Measurements from ENCODE around the gene RUBCN.
A peak's percentile ranks its signal among the peaks of the same experiment; 100 is the strongest.
"Not testable (repeated sequence)": the region's sequence is repeated elsewhere in the genome, so short reads cannot be mapped to it uniquely, and the experiment has no call there.

The RUBCN gene

DNA sequence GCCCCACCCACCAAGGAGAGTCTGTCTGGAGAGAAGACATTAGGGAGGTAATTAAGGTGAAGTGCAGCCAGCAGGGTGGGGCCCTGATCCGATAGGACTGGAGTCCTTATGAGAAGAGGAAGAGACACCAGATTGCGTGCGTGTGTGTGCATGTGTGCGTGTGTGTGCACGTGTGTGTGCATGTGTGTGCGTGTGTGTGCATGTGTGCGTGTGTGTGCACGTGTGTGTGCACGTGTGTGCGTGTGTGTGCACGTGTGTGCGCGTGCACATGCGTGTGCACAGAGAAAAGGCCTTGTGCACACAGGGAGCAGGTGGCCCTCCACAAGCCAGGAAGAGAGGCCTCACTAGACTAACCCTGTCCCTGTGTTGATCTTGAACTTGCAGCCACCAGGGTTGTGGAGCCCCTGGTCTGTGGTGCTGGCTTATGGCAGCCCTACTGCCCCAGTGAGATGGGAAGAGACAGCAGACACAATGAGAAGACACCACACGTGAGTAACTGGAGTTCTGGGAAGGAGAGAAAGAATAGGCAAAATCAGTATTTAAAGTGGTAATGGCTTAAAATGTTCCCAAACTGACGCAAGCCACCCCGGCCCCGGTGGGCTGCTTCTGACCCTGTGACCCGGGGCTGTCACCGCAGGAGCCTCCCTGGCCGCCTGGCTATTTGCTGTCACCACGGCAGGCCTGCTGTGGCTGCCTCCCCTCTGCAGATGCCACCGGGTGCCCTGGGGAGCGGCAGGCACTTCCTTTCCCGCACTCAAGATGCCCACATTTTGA, 73.2 kb downstream of the RUBCN start:
- not testable (repeated sequence) for DNase-seq (ENCODE audit: low read depth); H3K4me3 ChIP-seq (ENCODE audit: low read depth, low read length)

DNA sequence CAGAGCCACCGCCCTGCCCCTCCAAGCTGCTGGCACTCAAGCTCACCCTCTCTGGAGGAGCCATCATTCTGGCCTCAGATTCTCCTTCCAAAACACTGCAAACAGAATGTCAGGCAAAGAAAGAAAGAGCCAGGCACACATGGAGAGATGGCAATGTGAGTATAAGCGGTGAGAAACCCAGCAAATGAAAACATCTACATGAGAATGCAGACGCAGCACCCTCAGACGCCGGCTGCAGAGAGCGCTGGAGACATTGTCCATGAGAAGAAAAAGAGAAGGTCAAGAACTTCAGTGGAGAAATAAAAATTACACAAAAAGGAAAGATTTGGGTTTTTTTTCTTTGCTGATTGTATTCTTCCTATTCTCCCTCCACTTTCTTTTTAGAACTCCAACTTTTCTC, 74.4 kb downstream of the RUBCN start:
- not testable (repeated sequence) for DNase-seq (ENCODE audit: low read depth); H3K4me3 ChIP-seq (ENCODE audit: low read depth, low read length)

DNA sequence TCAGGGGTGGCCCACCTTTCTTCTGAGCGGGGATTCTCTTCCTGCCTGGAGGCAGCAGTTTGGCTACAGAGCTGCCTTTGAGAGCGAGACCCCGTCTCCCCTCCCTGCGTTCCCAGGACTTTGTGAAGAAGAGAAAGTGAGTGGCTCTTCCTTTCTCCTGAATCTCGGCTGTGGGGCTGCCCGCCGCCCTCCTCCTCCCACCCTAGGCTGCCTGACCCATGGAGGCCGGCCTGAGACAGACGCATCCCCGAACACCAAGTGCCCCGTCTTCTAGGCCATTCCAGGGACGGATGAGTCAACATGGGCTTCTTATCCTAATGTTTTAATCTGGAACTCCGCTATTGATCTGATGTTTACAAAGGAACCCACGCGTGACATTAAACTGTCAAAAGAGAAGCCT, 74.8 kb downstream of the RUBCN start:
- DNase-seq (ENCODE audit: low read depth) = not testable (repeated sequence)

DNA sequence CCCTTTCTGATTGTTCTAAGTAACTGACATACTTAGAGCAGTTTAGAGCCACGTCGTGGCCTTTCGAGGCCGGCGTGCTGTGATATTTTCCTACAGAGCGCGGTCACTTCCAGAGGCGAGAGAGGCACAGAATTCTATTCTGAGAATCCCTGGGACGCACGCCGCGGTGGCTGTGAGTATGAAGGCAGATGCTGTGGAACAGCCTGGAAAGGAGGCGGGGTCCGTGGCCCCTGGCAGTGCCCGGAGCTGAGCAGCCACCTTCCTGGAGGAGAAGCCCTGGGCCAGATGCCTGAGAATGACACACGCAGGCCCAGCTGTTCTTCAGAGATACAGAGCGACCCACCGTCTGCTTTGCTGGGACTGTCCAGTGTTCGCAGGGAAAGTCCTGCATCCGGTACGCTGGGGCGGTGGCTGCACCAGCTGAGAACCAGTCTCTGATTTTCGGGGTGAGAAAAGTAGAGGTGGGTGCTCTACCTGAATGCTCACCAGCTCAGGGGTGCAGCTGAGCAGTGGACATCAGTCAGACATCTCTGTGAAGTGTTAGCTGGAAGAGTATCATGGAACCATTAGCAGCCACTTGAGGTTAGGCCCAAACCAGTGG, 75.4 kb downstream of the RUBCN start:
- DNase-seq (ENCODE audit: low read depth); H3K4me3 ChIP-seq (ENCODE audit: low read depth, low read length): not testable (repeated sequence)

More for the DNA sequence above, 74.8 kb downstream of the RUBCN start:
- not testable (repeated sequence) for H3K4me3 ChIP-seq (ENCODE audit: low read depth, low read length)

DNA sequence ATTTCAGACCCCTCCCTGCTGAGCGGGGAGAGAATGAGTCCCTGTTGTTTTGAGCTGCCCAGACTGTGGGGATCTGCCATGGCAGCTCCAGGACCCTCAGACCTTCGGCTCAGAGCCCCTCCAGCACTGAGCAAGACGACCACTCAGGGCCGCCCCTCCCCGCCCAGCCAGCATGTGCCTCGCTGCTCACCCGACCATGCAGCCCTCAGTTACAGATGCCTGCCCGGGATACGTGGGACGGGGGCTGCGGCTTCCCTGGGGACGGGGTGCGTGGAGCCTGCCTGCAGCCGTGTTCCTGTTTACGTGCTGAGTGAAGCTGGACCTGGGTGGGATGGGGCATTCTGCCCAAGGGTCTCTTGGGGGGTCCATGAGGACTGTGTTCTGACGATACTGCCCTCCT, 77.0 kb downstream of the RUBCN start:
- H3K4me3 ChIP-seq (ENCODE audit: low read depth, low read length); DNase-seq (ENCODE audit: low read depth): not testable (repeated sequence)

DNA sequence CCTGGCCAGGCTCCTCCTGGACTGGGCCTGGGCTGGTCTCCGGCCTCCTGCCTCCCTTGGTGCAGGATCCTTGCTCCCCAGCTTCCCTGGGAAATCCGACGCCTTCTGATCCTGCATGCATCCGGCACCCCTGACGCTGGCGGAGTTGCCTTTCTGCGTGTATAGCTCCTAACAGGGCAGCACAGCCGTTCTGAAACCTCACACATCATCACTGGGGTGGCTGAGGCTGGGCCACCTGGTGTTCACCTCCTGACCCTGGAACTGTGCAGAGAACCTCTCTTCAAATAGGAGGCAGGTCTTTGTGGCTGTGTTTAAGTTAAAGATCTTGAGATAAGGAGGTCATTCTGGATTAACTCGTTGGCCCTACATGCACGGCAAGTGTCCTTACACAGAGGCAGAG, 77.6 kb downstream of the RUBCN start:
- H3K4me3 ChIP-seq (ENCODE audit: low read depth, low read length); DNase-seq (ENCODE audit: low read depth): not testable (repeated sequence)

DNA sequence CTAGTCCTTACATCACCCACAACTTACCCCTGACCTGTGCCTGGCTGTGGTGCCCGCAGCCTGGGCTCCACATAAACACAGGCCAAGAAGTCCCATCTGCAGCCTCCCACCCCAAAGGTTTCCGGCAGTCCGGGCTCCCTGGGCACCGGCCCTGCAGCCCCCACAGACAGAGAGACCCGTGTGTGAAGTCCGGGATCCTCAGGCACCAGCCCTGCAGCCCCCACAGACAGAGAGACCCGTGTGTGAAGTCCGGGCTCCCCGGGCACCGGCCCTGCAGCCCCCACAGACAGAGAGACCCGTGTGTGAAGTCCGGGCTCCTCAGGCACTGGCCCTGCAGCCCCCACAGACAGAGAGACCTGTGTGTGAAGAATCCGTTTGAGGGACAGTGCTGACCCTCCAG, 78.0 kb downstream of the RUBCN start:
- not testable (repeated sequence) for DNase-seq (ENCODE audit: low read depth); H3K4me3 ChIP-seq (ENCODE audit: low read depth, low read length)

DNA sequence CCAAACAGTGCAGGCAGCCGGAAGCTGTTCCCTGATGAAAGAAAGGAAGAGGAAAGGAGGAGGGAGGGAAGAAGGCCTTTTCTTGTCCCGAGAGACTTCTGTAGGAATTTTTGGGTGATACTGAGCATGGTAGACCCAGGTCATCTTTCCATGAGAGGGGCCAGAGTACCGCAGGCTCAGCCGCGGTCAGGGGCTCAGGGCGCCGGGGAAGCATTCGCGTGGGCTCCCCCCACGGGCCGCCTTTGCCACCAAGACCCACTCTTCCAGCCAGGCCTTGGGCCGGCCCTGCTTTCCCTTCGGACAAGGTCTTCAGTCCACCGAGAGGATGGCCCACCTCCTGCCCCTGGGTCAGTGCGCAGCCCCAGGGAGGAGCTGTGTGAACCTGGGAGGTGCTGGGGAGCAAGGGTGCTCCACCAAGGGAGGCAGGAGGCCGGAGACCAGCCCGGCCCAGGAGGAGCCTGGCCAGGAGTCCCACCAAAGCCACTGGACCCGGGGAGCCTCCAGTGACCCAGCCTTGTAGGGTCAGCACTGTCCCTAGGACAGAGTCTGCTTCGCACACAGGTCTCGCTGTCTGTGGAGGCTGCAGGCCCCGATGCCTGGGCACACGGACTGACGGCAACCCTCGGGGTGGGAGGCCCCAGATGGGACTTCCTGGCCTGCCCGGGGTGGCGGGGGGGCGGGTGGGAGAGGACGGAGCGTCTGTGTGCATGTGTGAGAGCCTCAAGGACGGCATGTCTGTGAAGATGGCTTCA, 79.0 kb downstream of the RUBCN start:
- not testable (repeated sequence) for DNase-seq (ENCODE audit: low read depth); H3K4me3 ChIP-seq (ENCODE audit: low read depth, low read length)

DNA sequence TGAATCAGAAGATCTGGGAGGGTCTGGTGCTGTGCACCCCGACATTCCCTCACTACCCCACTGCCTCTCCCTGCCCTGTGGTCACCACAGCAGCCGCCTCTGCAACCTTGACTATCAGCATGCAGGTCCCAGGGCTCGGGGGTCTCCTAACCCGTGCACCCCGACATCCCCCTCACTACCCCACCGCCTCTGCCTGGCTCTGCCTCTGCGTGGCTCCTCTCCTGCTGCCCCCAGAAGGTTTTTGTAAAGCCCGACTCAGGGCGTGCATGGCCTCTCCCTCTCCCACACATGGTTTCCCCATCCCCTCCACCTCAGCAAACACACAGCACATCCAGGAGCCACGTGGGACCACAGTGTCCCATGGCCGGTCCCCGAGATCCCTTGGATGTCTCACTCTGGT, 79.7 kb downstream of the RUBCN start:
- not testable (repeated sequence) for DNase-seq (ENCODE audit: low read depth); H3K4me3 ChIP-seq (ENCODE audit: low read depth, low read length)

DNA sequence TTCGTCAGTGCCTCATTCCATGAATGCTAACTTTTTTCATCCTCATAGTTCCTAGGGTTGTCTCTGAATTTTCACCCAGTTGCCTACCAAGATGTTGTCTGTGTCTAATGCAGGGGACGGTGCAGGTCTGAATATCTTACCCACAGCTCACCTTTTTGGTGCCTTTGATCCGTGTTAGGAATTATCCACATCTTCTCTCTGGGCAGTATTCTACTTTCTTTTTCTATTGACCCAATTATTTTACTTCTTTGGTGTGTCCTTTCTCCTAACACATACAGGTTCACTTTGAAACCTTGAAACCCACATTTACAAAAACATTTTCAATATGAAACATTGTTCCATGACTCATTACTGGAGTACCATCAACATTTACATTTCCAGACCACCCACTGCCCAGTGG, 80.6 kb downstream of the RUBCN start:
- H3K4me3 ChIP-seq (ENCODE audit: low read depth, low read length) = not testable (repeated sequence)
- peak; percentile 13 for DNase-seq (ENCODE audit: low read depth)

DNA sequence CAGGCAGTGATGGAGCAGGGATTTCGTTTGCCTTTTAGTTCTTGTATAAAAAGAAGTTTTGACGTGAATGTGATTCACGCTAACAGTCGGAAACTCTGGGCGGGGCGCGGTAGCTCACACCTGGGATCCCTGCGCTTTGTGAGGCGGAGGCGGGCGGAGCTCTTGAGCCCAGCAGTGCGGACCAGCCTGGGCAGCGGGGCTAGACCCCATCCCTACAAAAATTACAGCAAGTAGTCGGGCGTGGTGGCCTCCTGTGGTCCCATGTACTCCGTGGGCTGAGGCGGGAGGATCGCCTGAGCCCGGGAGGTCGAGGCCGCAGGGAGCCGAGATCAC, 81.7 kb downstream of the RUBCN start:
- DNase-seq (ENCODE audit: low read depth); H3K4me3 ChIP-seq (ENCODE audit: low read depth, low read length): not testable (repeated sequence)

DNA sequence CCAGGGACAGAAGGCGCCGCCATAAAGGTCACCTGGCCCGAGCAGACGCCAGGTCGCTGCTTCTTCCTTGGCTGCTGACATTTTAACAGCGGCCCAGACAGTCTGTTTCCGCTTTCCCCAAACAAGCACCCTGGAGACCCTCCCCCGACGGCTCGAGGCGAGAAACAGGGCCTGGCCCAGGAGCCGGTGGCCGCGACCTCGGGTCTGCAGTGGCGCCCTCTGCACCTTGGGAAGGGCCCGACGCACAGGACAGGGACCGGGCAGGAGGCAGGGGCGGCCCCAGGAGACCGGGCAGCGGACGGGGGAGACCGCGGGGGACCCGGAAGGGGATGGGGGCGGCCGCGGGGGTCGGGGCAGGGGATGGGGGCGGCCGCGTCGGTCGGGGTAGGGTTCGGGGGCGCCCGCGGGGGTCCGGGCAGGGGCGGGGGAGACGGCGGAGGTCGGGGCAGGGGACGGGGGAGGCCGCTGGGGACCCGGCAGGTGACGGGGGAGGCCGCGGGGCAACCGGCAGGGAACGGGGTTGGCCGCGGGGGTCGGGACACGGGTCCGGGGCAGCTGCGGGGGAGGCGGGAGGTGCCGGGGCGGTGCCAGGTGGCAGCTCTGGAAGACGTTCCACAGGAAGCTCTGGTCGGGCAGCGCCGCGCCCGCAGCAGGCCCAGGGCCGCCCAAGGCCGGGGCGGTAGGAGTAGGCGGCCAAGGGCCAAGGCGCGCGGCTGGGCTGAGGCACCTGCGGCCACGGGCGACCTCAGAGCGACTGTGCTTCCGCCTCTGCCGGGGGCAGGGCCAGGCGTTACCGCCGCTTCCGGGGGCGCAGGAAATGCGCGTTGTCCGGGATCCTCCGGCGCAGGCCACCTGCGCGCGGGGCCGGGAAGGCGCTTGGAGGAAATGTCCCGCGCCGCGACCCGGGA, 82.4 kb downstream of the RUBCN start:
- H3K4me3 ChIP-seq (ENCODE audit: low read depth, low read length) = peak overlapping the region; percentile 40
- DNase-seq (ENCODE audit: low read depth) = not testable (repeated sequence)

DNA sequence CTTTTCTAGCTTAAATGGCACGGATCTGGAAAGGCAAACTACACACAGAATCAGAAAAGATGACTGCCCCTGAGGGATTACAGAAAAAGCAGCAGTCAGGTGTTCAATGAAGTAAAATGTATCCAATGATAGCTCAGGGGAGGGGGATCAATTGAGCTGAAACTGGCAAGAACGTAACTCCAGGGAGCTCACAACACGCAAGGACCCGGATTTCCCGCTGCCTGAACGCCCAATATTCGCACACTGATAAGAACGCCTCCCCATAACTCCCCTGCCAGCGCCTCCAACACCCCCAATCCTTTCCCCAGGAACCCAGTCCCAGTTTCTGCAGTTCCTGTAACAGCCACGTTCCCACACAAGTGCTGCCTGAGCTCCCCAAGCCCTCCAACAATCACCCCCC, 83.8 kb downstream of the RUBCN start:
- not testable (repeated sequence) for H3K4me3 ChIP-seq (ENCODE audit: low read depth, low read length); DNase-seq (ENCODE audit: low read depth)

DNA sequence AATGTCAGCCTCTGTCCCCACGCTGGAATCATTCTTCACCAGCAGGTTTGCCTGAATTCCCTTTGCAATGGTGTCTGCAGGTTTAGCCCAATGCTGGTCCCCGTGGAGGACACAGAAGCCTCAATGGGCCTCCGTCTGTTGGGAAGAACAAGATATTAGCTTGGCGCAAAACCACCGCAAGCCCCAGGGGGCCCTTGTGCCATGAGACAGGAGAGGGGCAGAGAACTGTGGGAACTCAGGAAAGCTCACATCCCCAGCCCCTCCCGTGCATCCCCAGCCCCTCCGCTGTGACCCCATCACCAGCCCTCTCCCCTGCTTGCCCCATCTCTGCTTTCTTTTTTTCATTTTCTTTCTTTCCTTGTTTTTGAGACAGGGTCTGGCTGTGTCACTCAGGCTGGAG, 89.1 kb downstream of the RUBCN start:
- H3K4me3 ChIP-seq (ENCODE audit: low read depth, low read length); DNase-seq (ENCODE audit: low read depth): not testable (repeated sequence)

DNA sequence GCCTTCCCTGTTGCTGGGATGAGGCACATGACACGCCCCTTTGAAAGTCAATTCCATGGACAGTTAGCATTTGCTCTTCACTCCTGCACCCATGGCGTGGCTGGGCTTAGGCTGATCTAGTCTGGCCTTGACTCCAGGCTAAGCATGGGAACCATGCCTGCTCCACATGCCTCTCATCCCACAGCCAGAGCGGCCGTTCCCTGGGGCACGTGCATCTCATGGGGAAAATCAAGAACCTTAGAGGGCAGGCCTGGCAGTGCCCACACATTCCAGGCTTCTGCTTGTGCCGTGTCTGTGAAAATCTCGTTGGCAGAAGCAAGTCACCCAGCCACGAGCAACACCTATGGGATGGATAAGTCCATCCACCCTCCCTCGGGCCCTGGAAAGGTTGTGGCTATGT, 89.5 kb downstream of the RUBCN start:
- DNase-seq (ENCODE audit: low read depth); H3K4me3 ChIP-seq (ENCODE audit: low read depth, low read length): not testable (repeated sequence)

DNA sequence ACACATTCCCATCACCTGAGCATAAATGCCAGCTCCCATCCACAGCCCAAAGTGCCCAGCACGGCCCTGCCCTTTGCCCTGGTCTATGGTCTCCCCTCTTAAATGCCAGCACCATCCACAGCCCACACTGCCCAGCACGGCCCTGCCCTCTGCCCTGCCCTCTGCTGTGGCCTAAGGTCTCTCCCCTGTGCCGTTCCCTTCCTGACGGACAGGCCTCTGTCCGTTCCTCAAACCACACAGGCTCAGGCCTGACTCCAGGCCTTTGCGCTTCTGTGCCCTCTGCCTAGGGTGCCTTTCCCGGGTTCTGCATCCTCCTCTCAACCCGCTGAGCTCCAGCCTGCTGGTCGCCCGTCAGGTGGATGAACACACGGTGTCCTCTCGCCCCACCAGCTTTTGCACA, 90.4 kb downstream of the RUBCN start:
- H3K4me3 ChIP-seq (ENCODE audit: low read depth, low read length); DNase-seq (ENCODE audit: low read depth): not testable (repeated sequence)

DNA sequence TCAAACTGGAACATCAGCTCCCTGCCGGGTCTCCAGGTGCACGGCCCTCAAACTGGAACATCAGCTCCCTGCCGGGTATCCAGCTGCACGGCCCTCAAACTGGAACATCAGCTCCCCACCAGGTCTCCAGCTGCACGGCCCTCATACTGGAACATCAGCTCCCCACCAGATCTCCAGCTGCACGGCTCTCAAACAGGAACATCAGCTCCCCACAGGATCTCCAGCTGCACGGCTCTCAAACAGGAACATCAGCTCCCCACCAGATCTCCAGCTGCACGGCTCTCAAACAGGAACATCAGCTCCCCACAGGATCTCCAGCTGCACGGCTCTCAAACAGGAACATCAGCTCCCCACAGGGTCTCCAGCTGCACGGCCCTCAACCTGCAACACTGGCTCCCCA, 99.1 kb downstream of the RUBCN start:
- H3K4me3 ChIP-seq (ENCODE audit: low read depth, low read length); DNase-seq (ENCODE audit: low read depth): not testable (repeated sequence)

All from GM12864 (cell line).